ENCODE results near the gene MYO16. TPM values are rescaled to one million over a fixed set of nuclear protein-coding genes. Genes with fewer than 3 reads are reported as not detected.

Gene MYO16
- total and polyA plus RNA-seq, 2 donors (not counting 1 experiment from before 2014, with no cell fraction given): under 0.01 to 0.01 TPM

DNA sequence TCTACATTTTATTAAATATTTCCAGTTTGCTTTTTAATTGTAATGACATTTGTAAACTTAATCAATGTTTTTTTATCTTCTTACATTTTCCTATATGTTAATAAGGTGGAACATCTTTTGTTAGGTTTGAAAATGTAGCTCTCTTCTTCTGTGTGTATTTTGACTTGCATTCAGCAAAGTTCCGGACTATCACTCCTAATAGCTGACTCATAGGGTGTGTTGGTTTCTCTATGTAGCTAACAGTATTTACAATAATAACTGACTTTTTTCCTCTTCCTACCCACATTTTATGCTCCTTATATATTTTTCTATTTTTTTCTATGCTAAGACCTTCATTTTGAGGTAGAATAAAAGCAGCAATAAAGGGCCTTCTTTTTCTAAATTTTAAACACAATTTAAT, 28.1 kb downstream of the MYO16 start:
- no peaks in the 10 kb centered on the region for H4K20me1 ChIP-seq (ENCODE audit: control insufficient read depth, extremely low read depth, insufficient read depth, low read length)
- H3K4me1 ChIP-seq (ENCODE audit: control insufficient read depth, extremely low read depth, insufficient read depth, low read length): no peaks in the 10 kb centered on the region
- no peak overlapping the region for H3K9ac ChIP-seq (ENCODE audit: insufficient read depth, low read length)
- H3K27me3 ChIP-seq (ENCODE audit: control insufficient read depth, insufficient read depth, low read length): no peaks in the 10 kb centered on the region
- H3K9me3 ChIP-seq (ENCODE audit: control insufficient read depth, insufficient read depth, low read depth, low read length): no peaks in the 10 kb centered on the region
- no peaks in the 10 kb centered on the region for H3K79me2 ChIP-seq (ENCODE audit: control insufficient read depth, insufficient read depth, low read length)
- no peak overlapping the region for H3K4me3 ChIP-seq (replicated peaks in 1 of 4; ENCODE audit: control extremely low read depth in 1 of 4, insufficient read depth in 1 of 4, low read depth in 3 of 4, low read length in 4 of 4)
- H3K27ac ChIP-seq (ENCODE audit: insufficient read depth, low read length): no peak overlapping the region
- TF ChIP-seq EZH2 (IDR thresholded peaks at IDR 0.05; ENCODE audit: low read length, missing control alignments): no peak
- TF ChIP-seq, protein P1, sequence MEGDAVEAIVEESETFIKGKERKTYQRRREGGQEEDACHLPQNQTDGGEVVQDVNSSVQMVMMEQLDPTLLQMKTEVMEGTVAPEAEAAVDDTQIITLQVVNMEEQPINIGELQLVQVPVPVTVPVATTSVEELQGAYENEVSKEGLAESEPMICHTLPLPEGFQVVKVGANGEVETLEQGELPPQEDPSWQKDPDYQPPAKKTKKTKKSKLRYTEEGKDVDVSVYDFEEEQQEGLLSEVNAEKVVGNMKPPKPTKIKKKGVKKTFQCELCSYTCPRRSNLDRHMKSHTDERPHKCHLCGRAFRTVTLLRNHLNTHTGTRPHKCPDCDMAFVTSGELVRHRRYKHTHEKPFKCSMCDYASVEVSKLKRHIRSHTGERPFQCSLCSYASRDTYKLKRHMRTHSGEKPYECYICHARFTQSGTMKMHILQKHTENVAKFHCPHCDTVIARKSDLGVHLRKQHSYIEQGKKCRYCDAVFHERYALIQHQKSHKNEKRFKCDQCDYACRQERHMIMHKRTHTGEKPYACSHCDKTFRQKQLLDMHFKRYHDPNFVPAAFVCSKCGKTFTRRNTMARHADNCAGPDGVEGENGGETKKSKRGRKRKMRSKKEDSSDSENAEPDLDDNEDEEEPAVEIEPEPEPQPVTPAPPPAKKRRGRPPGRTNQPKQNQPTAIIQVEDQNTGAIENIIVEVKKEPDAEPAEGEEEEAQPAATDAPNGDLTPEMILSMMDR (conservative IDR thresholded peaks at IDR 0.05 in 1 of 2, IDR thresholded peaks at IDR 0.05 in 1 of 2; ENCODE audit: low read depth in 1 of 2, low read length in 2 of 2): no peak
- no peak overlapping the region for H2AFZ ChIP-seq (ENCODE audit: low read length)
- DNase-seq (ENCODE audit: low read depth in 2 of 2): no peak
- no peaks in the 10 kb centered on the region for H3K36me3 ChIP-seq (ENCODE audit: control insufficient read depth, insufficient read depth, low read length)
- no peak overlapping the region for H3K4me2 ChIP-seq (ENCODE audit: extremely low read depth, insufficient read depth, low read length)

DNA sequence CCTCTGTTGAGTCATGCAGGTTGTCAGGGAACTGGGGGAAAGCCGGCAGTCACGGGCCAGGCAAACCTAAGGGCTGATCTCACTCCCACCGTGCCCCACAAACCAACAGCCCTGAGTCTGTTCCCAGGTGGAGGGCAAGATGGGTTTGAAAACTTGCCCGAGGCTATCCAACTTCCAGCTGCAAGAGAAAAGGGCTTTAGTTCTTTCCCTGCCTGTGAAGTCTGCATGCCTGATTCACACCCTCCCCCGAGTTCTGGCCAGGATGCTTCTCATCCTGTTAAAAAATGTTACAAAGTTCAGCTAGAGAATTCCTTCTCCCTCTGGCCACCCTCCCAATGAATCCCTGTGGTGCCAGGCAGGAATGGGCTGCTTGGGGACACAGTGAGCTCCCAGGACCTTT, 33.1 kb downstream of the MYO16 start:
- Histone ChIP-seq H3K9me3 (ENCODE audit: control insufficient read depth, insufficient read depth, low read depth, low read length) (no peaks in the 10 kb centered on the region), H4K20me1 (ENCODE audit: control insufficient read depth, extremely low read depth, insufficient read depth, low read length) (no peaks in the 10 kb centered on the region), H3K27me3 (ENCODE audit: control insufficient read depth, insufficient read depth, low read length) (no peaks in the 10 kb centered on the region), H3K27ac (ENCODE audit: insufficient read depth, low read length) (no peak overlapping the region), H3K9ac (ENCODE audit: insufficient read depth, low read length) (no peak overlapping the region), H3K4me1 (ENCODE audit: control insufficient read depth, extremely low read depth, insufficient read depth, low read length) (no peaks in the 10 kb centered on the region), H3K4me3 (replicated peaks in 1 of 4; ENCODE audit: control extremely low read depth in 1 of 4, insufficient read depth in 1 of 4, low read depth in 3 of 4, low read length in 4 of 4) (no peak overlapping the region), H3K36me3 (ENCODE audit: control insufficient read depth, insufficient read depth, low read length) (no peaks in the 10 kb centered on the region), H3K79me2 (ENCODE audit: control insufficient read depth, insufficient read depth, low read length) (no peaks in the 10 kb centered on the region), H2AFZ (ENCODE audit: low read length) (no peak overlapping the region), H3K4me2 (ENCODE audit: extremely low read depth, insufficient read depth, low read length) (no peak overlapping the region)
- TF ChIP-seq, protein P1 (conservative IDR thresholded peaks at IDR 0.05 in 1 of 2, IDR thresholded peaks at IDR 0.05 in 1 of 2; ENCODE audit: low read depth in 1 of 2, low read length in 2 of 2): no peak
- no peak for TF ChIP-seq EZH2 (IDR thresholded peaks at IDR 0.05; ENCODE audit: low read length, missing control alignments)
- DNase-seq (ENCODE audit: low read depth in 2 of 2): no peak

DNA sequence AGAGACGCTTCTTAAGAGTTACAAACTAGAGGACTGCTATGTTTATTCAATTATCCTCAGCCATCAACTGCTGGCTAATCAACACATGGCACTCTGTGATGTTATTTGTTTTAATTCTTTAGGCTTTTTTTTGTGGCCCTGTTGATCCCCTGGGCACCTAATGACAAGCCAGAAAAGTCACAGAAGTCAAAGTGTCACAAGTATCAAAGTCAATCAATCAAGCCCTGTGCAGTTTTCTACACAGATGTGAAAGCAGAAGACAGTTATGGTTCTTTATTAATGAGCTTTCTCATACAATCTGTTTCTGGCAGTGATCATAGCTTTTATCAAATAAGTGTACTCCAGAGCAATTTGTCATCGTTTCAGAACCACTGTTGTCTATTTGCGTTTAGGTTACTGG, 34.3 kb downstream of the MYO16 start:
- Histone ChIP-seq H3K79me2 (ENCODE audit: control insufficient read depth, insufficient read depth, low read length) (no peaks in the 10 kb centered on the region), H3K4me3 (replicated peaks in 1 of 4; ENCODE audit: control extremely low read depth in 1 of 4, insufficient read depth in 1 of 4, low read depth in 3 of 4, low read length in 4 of 4) (no peak overlapping the region), H4K20me1 (ENCODE audit: control insufficient read depth, extremely low read depth, insufficient read depth, low read length) (no peaks in the 10 kb centered on the region), H3K4me1 (ENCODE audit: control insufficient read depth, extremely low read depth, insufficient read depth, low read length) (no peaks in the 10 kb centered on the region), H3K27ac (ENCODE audit: insufficient read depth, low read length) (no peak overlapping the region), H3K9me3 (ENCODE audit: control insufficient read depth, insufficient read depth, low read depth, low read length) (no peaks in the 10 kb centered on the region), H3K36me3 (ENCODE audit: control insufficient read depth, insufficient read depth, low read length) (no peaks in the 10 kb centered on the region), H3K9ac (ENCODE audit: insufficient read depth, low read length) (no peak overlapping the region), H3K27me3 (ENCODE audit: control insufficient read depth, insufficient read depth, low read length) (no peaks in the 10 kb centered on the region), H2AFZ (ENCODE audit: low read length) (no peak overlapping the region), H3K4me2 (ENCODE audit: extremely low read depth, insufficient read depth, low read length) (no peak overlapping the region)
- TF ChIP-seq EZH2 (IDR thresholded peaks at IDR 0.05; ENCODE audit: low read length, missing control alignments): no peak
- TF ChIP-seq, protein P1 (conservative IDR thresholded peaks at IDR 0.05 in 1 of 2, IDR thresholded peaks at IDR 0.05 in 1 of 2; ENCODE audit: low read depth in 1 of 2, low read length in 2 of 2): no peak
- DNase-seq (ENCODE audit: low read depth in 2 of 2): no peak
